Measurements from ENCODE around the gene SPATA1. TPM values are rescaled to one million over a fixed set of nuclear protein-coding genes. Genes with fewer than 3 reads are reported as not detected.

The SPATA1 gene
- total and polyA plus RNA-seq, 2 of the 8 experiments (the other 6 are each of a cell fraction or from before 2014, with no cell fraction given) = 0.51 to 1.1 TPM

- Histone ChIP-seq H2BK5ac (ENCODE audit: low read depth, low read length) (no peak overlapping the region), H3K4me3 (ENCODE audit: extremely low read depth in 1 of 4, insufficient read depth in 2 of 4, low read depth in 3 of 4, low read length in 4 of 4) (no peak overlapping the region), H3K4me2 (ENCODE audit: insufficient read depth in 1 of 2, low read depth in 2 of 2, low read length in 2 of 2) (no peak overlapping the region), H3K14ac (ENCODE audit: insufficient read length) (no peak overlapping the region), H2BK15ac (ENCODE audit: low read length) (no peak overlapping the region), H3K56ac (replicated peaks; ENCODE audit: insufficient read length, low read depth, low read length) (no peak overlapping the region), H3K4ac (replicated peaks; ENCODE audit: insufficient read length, low read depth, low read length) (no peak overlapping the region), H3K79me1 (ENCODE audit: low read depth, low read length) (no peaks in the 10 kb centered on the region), H3K9ac (replicated peaks in 1 of 4; ENCODE audit: extremely low read depth in 1 of 4, low read depth in 3 of 4, low read length in 3 of 4) (no peak overlapping the region), H3K23ac (ENCODE audit: insufficient read length) (no peak overlapping the region), H3K27me3 (replicated peaks in 1 of 4; ENCODE audit: control insufficient read depth in 3 of 4, extremely low read depth in 1 of 4, insufficient read depth in 3 of 4, low read length in 3 of 4) (peaks cover 0 to 2% (median 0%) of the 10 kb centered on the region in 4 experiments; a peak in 4 of 7 replicates), H2AK5ac (ENCODE audit: low read depth, low read length) (no peak overlapping the region), H3K23me2 (ENCODE audit: low read depth, low read length) (no peaks in the 10 kb centered on the region), H2BK20ac (ENCODE audit: low read length) (no peak overlapping the region), H4K8ac (ENCODE audit: extremely low read depth, insufficient read depth, low read length) (no peak overlapping the region), H3K4me1 (replicated peaks in 1 of 4; ENCODE audit: control insufficient read depth in 3 of 4, insufficient read depth in 4 of 4, low read length in 3 of 4) (no peaks in the 10 kb centered on the region), H4K91ac (replicated peaks; ENCODE audit: insufficient read length, low read length) (no peak overlapping the region), H3K18ac (ENCODE audit: extremely low read depth, low read length) (no peak overlapping the region), H4K5ac (ENCODE audit: insufficient read length, low read depth, low read length) (no peak overlapping the region), H3K27ac (ENCODE audit: low read depth, low read length) (no peak overlapping the region), H2BK120ac (replicated peaks; ENCODE audit: low read depth, low read length) (no peak overlapping the region), H3K36me3 (ENCODE audit: control insufficient read depth in 2 of 4, insufficient read depth in 4 of 4, low read length in 3 of 4) (no peaks in the 10 kb centered on the region), H4K20me1 (replicated peaks in 1 of 2; ENCODE audit: control insufficient read depth in 1 of 2, insufficient read depth in 2 of 2, low read length in 2 of 2) (no peaks in the 10 kb centered on the region), H3K79me2 (ENCODE audit: control insufficient read depth in 1 of 2, insufficient read depth in 2 of 2, low read length in 2 of 2) (no peaks in the 10 kb centered on the region), H2AFZ (ENCODE audit: low read length) (no peak overlapping the region), H2BK12ac (ENCODE audit: low read depth, low read length) (no peak overlapping the region), H3K9me3 (ENCODE audit: insufficient read depth in 2 of 2, low read depth in 1 of 2, low read length in 1 of 2) (no peaks in the 10 kb centered on the region)
- DNase-seq (ENCODE audit: low read depth in 1 of 2, low spot score in 2 of 2) = no peak
- ChIA-PET CTCF (ENCODE audit: partially characterized antibody) (no interaction called here), POLR2A (ENCODE audit: partially characterized antibody) (interaction anchor here (0.9 kb wide), 1 partner anchor 88 kb away, joined by 3 read pairs; no protein-coding TSS in a partner anchor)
- no peak for FAIRE-seq
- TF ChIP-seq E2F6 (IDR thresholded peaks at IDR 0.05) = no peak
- no peak for TF ChIP-seq CHD1 (IDR thresholded peaks at IDR 0.05; ENCODE audit: low read depth, low read length)
- TF ChIP-seq FOSL1 (IDR thresholded peaks at IDR 0.05; ENCODE audit: insufficient read depth, low read depth, low read length) = no peak
- TF ChIP-seq, protein P1, sequence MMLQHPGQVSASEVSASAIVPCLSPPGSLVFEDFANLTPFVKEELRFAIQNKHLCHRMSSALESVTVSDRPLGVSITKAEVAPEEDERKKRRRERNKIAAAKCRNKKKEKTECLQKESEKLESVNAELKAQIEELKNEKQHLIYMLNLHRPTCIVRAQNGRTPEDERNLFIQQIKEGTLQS (IDR thresholded peaks at IDR 0.05; ENCODE audit: insufficient read depth, low read depth, low read length) = no peak
- TF ChIP-seq ZNF274 (IDR thresholded peaks at IDR 0.05; ENCODE audit: borderline replicate concordance, extremely low read depth, low read length) = no peak
- TF ChIP-seq TCF12 (IDR thresholded peaks at IDR 0.05; ENCODE audit: low read depth, low read length) = no peak
- no peak for TF ChIP-seq ATF2 (IDR thresholded peaks at IDR 0.05; ENCODE audit: low read length)
- TF ChIP-seq RAD21 (IDR thresholded peaks at IDR 0.05 in 1 of 2, conservative IDR thresholded peaks at IDR 0.05 in 1 of 2; ENCODE audit: low read depth in 2 of 2, low read length in 2 of 2) = no peak
- no peak for TF ChIP-seq EGR1 (IDR thresholded peaks at IDR 0.05; ENCODE audit: borderline replicate concordance, low read depth, low read length)
- TF ChIP-seq POLR2AphosphoS5 (IDR thresholded peaks at IDR 0.05; ENCODE audit: low read depth, low read length) = no peak
- TF ChIP-seq RNF2 (IDR thresholded peaks at IDR 0.05; ENCODE audit: borderline replicate concordance, low read depth, low read length, missing control alignments, poor library complexity, severe bottlenecking) = no peak
- no peak for TF ChIP-seq JUN (IDR thresholded peaks at IDR 0.05; ENCODE audit: low read depth, low read length)
Observed at GRCh38 chr1:84467298-84467697, 38.9 kb upstream of the SPATA1 start.
